CD4-positive, alpha-beta T cell treated with Interleukin-15 for 1 hour (primary cell): ENCODE data around the gene FCAR.
"Not testable (repeated sequence)": the region's sequence is repeated elsewhere in the genome, so short reads cannot be mapped to it uniquely, and the experiment has no call there.

ENCODE experiments used
- DNase-seq: peaks from one replicate; pipeline ENCODE4 v3.0.0-alpha.2; 2020

FCAR gene

DNA sequence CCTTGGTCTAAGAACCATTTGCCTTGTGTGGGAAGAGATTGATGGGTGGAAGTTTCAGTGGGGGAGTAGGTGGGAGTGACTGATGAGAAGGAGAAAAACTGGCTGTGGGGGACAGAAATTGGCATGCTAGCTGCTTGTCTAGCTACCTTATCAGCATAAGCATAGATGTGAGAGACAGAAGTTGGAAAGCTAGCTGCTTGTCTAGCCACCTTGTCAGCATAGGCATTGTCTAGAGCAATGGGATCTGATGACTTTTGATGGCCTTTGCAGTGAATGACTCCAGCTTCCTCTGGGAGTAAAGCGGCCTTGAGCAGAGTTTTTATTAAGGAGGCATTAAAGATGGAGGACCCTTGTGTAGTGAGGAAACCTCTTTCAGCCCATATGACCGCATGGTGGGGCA lies 22.0 kb downstream of the FCAR start:
- no peak for DNase-seq

GRCh38 chr19:54898685-54899084 lies 24.6 kb downstream of the FCAR start:
- not testable (repeated sequence) for DNase-seq

GRCh38 chr19:54899646-54900045 lies 25.6 kb downstream of the FCAR start:
- not testable (repeated sequence) for DNase-seq

DNA sequence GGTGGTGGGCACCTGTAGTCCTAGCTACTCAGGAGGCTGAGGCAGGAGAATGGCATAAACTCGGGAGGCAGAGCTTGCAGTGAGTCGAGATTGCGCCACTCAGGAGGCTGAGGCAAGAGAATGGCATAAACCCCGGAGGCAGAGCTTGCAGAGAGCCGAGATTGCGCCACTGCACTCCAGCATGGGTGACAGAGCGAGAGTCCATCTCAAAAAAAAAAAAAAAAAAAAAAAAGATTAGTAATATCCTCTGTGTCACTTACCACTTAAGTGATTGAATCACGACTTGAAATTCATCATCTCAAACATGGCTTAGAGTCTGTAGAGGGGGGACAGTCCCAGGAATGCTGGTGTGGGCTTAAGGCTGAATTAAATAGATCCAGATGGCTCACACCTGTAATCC lies 27.1 kb downstream of the FCAR start:
- peak; percentile 78 for DNase-seq

GRCh38 chr19:54902061-54902460 lies 28.0 kb downstream of the FCAR start:
- DNase-seq: no peak

GRCh38 chr19:54903303-54903702 lies 29.3 kb downstream of the FCAR start:
- DNase-seq: no peak

DNA sequence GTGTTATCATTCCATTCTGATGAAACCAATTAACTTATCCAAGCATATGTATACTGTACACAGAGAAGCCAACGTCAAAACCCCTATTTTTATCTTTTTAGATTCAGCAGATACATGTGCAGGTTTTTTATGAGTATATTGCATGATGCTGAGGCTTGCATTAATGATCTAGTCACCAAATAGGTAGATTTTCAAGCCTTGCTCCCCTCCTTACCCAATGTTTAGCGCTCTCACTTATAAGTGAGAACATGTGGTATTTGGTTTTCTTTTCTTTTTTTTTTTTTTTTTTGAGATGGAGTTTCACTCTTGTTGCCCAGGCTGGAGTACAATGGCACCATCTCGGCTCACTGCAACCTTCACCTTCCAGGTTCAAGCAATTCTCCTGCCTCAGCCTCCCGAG lies 30.2 kb downstream of the FCAR start:
- DNase-seq: not testable (repeated sequence)

GRCh38 chr19:54905421-54905802 lies 31.4 kb downstream of the FCAR start:
- DNase-seq: no peak

GRCh38 chr19:54905803-54906511 lies 31.9 kb downstream of the FCAR start, which contains the start of gene NCR1:
NCR1 (plus strand) TSS chr19:54906148; CDS start chr19:54906188, 40 bp downstream.
- peak; percentile 53 for DNase-seq

GRCh38 chr19:54906819-54907218 lies 32.8 kb downstream of the FCAR start:
- DNase-seq: no peak

DNA sequence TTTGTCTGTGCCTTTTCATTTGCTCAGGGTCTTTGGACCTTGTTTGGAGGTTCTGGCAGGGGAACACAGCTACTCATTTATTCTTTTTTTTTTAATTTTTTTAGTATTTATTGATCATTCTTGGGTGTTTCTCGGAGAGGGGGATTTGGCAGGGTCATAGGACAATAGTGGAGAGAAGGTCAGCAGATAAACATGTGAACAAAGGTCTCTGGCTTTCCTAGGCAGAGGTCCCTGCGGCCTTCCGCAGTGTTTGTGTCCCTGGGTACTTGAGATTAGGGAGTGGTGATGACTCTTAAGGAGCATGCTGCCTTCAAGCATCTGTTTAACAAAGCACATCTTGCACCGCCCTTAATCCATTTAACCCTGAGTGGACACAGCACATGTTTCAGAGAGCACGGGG lies 33.9 kb downstream of the FCAR start:
- DNase-seq: not testable (repeated sequence)

DNA sequence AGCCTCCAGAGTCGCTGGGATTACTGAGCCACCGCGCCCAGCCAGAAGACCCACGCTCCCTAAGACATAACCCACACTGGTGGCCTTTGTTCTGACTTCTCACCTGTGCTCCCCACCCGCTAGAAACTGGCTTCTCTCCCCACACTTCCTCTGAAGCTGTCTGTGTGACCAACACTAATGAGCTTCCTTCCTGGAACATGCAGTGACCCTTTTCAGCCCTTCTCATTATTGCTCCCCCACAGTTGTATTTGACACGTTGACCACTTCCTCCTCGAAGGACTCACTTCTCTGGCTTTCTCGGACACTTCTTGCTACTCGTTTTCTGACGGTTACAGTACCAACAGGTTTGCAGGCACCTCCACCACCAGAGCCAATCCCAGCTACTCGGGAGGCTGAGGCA lies 42.8 kb downstream of the FCAR start:
- DNase-seq: no peak

DNA sequence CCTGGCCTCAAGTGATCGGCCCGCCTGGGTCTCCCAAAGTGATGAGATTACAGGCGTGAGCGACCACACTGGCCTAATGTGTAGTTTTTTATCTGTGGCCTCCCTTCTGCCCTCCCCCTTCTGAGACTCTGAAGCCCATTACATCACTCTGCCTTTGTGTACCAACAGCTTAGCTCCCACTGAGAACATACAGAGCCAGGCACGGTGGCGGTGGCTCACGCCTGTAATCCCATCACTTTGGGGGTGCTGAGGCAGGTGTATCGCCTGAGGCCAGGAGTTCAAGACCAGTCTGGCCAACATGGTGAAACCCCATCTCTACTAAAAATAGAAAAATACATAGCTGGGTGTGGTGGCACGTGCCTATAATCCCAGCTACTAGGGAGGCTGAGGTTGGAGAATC lies 44.5 kb downstream of the FCAR start:
- no peak for DNase-seq

- DNase-seq: peak; percentile 30
Measured at GRCh38 chr19:54919646-54920563, 45.9 kb downstream of the FCAR start.

GRCh38 chr19:54921082-54921481 lies 47.0 kb downstream of the FCAR start:
- no peak for DNase-seq

- no peak for DNase-seq
Measured at GRCh38 chr19:54923276-54923675, 49.2 kb downstream of the FCAR start.

DNA sequence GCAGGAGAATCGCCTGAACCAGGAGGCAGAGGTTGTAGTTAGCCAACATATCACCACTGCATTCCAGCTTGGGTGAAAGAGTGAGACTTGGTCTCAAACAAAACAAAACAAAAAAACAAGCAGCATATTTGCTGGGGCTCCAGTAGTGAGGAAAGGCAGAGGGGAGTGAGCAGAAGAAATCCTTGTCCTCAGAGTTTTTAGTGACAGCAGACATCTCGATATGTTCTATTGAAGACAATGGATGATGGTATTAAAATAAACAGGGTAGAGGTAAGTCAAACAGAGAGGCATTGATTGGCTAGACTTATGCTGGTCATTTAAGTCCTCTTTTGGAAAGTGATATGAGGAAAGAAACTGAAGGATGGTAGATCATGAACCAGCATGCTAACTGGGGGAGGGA lies 54.3 kb downstream of the FCAR start:
- no peak for DNase-seq

GRCh38 chr19:54937926-54938325 lies 63.9 kb downstream of the FCAR start:
- no peak for DNase-seq

- no peak for DNase-seq
Measured at GRCh38 chr19:54938906-54939305, 64.9 kb downstream of the FCAR start.

- DNase-seq: not testable (repeated sequence)
Measured at GRCh38 chr19:54939538-54939937, 65.5 kb downstream of the FCAR start.
